ENCODE data around the gene BCL6.

BCL6 gene

DNA sequence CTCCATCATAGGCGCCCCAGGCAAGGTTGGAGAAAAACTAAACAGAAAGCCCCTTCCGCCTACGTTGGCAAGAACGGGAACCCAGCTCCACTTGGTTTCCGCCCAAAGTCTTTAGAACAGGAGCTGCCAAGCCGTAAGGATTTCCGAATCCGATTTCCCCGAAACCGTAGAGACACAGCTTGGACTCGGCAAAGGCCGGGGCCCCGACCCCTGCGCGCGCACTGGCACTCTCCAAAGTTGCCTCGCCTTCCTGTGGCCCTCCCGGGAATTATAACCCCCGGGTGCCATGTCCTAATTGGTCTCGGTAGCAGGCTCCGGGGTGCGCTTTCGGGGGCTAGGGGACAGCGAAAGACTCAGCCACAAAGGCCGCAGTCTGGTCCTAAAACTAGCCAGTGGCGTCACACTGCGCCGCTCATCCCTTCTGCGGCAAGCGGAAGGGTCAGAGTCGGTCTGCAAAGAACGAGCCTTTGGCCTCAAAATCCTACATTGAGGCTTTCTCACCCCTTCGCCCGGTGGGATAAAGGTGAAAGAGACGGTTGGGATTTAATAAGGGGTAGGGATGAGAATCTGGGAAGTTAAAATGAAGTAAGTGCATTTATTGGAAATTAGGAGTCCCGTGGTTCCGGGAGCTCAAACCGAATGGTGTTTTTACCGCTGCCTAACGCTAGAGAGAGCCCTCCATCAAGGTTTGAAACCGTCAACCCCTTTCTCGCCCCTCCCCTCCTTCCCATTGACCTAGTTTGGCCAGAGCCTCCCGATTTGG is 6.8 kb downstream of the BCL6 start:
- peak; percentile 80 for DNase-seq

DNA sequence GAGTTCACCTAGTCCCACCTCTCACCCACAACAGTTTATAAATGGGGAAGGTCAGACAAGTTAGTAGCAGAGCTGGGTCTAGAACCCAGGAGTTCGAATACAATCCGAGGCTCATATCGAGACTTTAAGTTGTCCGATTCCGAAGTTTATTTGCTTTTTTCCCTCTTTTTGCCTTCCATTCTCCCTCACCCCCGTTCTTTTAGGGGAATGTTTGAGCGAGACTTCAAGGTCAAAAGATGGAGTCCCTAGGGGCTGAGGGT is 7.3 kb downstream of the BCL6 start:
- DNase-seq, result no peak

DNA sequence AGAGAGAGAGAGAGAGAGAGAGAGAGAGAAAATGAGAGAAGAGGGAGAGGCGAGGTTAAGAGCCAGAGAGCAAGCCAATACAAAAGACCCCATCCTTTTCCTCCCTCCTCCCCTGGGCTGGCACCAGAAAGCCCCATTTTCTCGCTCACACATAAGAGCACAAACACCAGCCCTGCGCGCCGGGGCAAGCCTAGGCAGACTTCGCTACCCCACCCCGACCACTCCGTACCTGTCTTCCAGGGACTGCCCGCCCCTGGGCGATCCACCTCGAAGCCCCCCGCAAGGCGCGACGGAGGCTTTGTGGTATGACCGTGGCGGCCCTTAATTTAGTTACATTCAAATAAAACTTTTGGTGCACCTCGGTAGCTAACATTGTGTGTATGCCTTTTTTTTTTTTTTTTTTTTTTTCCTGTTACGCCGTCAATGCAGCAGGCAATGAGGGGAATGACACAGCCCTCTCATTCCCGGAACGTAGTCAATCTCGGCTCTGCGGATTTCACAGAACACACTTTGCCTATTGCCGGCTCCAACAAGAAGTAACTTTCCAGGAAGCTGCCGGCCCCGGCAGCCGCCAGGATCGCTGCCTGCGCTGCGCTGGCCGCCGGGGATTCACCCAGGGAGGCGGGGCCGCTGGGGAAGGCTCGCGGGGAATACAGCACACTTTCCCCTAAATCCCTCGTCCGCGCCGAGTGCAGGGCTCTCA is 7.7 kb downstream of the BCL6 start:
- peak; percentile 58 for DNase-seq

DNA sequence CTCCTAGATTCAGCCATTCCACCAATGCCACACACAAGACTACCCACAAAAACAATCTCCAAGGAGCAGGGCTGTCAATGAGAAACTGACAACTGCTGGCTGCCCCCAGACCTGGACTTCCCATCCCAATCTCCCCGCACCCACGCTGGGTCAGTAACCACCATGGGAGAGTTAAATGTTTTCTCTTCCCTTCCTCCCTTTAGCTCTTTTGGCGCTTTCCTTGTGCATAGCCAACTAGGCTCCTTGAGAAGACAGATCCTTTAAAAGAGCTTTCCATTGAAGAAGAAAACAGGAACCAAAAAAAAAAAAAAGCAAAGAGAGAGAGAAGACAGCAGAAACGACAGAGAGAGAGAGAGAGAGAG is 8.3 kb downstream of the BCL6 start:
- DNase-seq, result no peak

DNA sequence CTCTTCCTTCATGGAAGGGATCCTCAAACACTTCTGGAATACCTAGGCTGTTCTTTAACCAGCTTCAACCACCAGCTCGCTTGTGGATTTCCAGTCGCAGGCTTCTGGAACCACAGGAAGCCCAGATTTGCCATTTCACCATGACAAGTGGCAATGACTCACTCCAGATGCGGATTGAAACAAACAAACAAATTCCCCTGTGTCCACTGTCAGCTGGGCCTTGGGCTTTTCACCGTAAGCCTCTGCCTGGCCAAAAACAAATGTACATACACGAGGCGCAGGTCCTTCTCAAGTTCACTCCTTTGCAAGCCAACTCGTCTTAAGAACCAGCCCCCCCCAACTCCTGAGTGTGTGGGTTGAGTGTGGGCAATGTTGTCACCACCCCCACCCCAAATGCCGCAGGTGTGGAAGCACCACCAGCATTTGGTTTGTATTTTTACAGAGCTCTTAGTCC is 8.8 kb downstream of the BCL6 start:
- DNase-seq, result no peak

DNA sequence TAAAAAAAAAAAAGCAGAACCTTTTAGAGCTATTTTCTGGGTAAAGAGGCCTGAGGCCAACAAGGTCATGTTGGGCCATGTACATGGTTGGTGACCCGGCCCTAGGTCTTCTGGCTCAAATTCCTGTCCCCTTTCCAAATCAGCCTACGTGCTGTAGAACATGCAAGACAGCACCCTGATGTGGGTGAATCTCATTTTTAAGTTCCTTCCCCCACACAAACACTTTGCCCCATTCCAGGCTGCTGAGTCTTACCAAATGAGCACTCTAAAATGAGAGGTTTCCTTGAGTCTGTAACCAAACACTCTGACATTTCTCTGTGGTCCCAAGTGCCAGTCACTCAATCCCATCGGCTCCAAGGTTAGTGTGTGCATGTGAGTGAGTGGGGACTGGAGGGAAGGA is 9.4 kb downstream of the BCL6 start:
- DNase-seq, result no peak

DNA sequence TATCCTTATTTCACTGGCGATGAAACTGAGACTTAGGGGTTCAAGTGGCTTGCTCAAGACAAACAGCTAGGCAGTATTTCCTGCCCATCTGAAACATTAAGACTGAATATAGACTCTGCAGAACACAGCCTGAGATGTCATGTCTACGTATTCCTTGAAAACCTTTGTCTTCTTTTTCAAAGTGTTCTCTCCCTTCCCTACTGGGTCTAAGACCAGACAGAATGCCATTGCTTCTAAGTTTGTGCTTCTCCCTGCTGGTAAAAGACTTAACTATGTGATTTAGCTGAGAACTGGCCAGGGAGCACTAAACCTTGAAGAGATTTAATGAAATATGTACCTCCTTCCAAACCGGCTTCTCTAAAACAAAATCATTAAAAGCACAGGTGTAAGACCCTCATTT is 9.9 kb downstream of the BCL6 start:
- DNase-seq, result no peak

DNA sequence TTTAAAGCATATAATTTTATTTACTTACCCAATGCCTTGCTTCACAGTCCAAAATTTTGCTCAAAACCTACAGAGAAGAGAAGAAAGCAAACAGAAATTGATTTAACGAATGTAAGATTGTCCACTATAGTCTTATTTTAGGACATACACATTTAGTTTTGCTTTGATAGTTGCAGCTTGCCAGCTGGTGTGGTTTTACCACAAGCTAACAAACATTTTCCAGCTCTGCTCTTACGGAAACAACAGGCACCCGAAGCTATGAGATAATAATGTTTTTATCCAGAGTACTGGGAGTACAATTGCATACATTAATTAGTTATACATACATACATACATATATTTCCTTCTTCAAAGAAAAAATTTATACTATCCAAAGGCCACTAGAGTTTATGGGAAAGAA is 10.4 kb downstream of the BCL6 start:
- no peak for DNase-seq

DNA sequence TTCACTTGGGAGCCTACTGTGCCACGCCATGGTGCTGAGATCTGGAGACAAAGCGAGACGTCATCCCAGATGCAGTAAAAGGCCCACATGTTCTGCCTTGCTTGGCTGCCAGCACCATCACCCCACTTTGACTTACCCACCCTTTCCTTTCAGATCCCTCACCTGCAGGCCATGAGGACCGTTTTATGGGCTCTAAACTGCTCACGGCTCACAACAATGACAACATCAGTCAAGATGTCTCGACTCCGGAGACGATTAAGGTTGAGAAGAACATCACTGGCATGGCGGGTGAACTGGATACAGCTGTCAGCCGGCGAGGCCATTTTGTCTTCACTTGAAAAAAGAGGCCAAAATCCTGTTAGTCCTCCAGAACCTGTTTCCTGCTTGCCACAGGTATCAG is 11.9 kb downstream of the BCL6 start:
- no peak for DNase-seq

DNA sequence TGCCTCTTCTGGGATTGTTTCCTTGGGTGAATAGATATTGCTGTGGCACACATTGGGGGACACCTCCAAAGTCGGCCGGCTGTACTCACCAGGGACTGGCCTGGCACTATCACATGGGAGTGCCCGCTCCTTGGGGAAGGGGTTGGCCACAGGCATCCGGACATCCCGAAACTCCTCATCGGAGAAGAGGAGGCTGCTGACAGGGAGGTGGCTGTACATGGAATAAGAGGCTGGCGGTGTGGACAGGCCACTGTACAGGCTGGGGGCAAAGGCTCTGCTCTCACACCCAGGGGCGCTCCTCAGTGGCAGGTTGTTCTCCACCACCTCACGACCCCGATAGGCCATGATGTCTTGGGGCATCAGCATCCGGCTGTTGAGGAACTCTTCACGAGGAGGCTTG is 15.7 kb downstream of the BCL6 start:
- no peak for DNase-seq

DNA sequence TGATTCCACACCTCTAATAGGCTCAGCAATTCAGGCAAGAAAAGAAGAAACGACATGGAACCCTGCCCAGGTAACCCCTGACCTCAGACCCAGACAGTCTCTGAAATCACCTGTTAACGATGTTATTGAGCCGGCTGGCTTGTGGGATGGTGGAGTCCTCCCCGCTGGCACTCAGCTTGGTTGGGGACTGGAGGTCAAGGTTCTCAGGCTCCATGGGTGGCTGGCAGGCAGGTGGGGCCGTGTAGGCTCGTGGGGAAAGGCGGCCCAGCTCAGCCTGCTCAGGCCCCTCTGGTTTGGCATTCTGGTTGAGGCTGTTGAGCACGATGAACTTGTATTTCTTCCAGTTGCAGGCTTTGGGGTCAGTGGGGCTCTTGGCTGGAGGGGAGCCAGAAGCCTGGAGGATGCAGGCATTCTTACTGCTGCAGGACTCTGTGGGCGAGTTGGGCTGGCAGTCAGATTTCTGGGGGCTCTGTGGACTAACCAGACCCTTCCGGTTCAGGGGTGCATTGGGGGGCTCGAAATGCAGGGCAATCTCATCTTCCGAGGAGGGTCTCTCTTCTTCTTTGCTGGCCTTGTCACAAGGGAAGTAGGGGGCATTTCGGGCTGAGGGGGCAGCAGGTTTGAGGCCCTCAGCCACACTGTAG is 16.2 kb downstream of the BCL6 start:
- DNase-seq, result no peak

DNA sequence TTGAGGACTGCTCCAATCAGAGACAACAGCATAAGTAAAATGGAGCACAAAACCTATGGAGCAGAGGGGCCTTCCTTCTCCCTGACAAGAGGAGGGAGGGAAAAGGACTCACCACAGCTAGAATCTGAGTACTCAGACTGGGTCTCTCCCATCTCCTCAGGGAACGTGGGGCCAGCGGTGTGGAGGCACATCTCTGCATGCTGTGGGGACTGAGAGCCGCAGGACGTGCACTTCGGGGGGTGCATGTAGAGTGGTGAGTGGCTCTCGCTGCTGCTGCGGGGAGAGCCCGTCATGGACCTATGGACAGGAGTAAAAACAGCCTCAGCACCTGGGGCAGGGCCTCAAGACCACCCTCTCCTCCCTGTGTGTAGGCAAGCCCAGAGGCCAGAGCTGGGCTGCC is 17.0 kb downstream of the BCL6 start:
- no peak for DNase-seq

DNA sequence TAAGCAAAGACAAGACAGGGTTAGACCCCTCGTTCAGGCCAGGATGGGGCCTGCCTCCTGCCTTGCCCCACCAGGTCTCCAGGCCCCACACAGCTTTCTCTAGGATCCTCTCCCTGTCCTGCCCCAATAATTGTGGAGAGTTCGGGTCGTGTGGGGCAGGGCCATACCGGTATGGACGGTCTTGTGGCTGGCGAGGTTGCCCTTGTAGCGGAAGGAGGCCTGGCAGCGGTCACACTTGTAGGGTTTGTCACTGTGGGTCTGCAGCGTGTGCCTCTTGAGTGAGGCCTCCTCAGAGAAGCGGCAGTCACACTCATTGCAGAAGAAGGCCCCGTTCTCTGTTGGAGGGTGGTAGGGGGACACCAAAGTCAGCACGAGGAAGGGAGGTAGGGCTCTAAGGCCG is 18.7 kb downstream of the BCL6 start:
- DNase-seq, result no peak

DNA sequence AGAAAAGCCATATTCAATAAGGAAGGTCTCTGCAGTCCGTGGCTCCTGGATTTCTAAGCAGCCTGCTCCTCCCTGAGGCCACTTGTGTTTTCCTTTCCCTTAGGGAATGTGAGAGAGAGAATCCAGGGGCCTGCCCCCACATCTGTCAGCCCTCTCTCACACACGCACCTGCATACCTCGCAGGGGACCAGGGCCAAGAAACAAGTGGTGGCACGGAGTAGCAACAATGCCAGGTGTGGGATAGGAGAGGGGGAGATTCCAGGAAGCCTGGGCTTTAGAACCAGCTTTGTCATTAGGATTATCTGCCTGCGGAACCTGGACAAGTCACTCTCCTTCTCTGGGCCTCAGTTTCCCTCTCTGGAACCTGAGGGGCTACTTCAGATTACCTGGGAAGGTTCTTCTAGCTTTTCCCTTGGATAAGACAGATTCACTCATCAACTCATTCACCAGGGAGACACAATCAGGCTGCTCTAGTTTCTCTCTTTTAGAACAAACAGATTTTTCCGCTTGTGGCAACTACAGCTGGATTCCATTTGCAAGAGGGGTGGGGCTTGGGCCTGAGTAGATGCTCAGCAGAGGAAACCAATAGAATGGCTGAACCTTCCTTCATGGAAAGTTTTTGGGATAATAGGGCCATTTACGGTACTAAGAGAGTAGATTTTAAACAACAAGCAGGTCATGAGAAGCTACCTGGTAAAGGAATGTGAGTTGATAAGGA is 19.5 kb downstream of the BCL6 start:
- no peak for DNase-seq

DNA sequence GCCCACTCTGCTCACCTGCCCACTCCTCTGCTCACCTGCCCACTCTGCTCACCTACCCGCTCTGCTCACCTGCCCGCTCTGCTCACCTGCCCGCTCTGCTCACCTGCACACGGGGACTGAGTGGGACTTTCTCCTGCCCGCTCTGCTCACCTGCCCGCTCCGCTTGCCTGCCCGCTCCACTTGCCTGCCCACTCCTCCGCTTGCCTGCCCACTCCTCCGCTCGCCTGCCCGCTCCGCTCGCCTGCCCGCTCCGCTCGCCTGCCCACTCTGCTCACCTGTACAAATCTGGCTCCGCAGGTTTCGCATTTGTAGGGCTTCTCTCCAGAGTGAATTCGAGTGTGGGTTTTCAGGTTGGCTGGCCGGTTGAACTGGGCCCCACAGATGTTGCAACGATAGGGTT is 20.0 kb downstream of the BCL6 start:
- no peak for DNase-seq

DNA sequence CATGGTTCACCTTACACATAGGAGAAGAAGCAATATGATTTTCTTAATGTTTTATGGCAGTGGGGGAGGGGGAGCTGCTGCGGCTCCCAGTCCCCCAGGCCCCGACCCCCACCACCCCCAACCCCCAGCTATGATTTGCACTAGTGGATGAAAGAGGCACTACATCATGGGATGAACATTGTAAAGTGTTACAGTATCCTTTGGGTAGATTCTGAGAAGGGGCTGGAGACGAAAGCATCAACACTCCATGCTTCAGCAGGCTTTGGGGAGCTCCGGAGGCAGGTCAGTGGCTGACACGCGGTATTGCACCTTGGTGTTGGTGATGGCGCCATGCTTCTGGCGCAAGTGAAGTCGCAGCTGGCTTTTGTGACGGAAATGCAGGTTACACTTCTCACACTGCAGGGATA is 23.1 kb downstream of the BCL6 start:
- DNase-seq, result no peak

DNA sequence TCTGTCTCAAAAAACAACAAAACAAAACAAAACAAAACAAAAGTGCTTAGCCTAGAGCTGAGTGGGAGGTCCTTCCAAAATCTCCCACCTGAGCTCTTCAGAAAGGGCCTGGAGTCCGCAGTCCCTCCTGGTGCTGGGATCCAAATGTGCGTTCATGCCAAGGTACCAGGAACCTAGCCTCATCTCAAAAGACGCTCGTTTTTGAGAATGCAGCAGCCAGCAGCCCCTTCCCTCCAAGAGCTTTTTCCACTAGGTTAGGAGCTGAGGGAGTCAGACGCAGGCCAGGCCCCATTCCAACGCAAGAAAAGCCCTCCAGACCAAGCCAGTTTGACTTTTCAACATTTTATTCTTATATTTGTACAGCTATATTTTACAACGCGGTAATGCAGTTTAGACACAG is 24.2 kb downstream of the BCL6 start:
- DNase-seq, result no peak

DNA sequence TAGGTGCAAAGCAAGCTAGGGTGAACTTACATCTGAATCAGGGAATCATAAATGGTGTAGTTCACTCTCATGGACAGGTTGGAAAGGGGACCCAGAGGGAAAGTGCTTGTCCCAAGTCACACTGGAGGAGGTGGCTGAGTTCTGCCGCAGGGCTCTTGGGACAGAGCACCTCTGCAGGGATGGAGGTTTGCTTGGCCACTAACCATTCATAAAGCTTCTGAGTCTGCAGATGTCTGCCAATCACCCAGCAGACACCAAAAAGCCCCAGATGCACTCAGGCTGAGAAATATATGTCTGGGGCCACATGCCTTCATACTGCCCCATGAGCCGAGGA is 25.0 kb downstream of the BCL6 start:
- no peak for DNase-seq

DNA sequence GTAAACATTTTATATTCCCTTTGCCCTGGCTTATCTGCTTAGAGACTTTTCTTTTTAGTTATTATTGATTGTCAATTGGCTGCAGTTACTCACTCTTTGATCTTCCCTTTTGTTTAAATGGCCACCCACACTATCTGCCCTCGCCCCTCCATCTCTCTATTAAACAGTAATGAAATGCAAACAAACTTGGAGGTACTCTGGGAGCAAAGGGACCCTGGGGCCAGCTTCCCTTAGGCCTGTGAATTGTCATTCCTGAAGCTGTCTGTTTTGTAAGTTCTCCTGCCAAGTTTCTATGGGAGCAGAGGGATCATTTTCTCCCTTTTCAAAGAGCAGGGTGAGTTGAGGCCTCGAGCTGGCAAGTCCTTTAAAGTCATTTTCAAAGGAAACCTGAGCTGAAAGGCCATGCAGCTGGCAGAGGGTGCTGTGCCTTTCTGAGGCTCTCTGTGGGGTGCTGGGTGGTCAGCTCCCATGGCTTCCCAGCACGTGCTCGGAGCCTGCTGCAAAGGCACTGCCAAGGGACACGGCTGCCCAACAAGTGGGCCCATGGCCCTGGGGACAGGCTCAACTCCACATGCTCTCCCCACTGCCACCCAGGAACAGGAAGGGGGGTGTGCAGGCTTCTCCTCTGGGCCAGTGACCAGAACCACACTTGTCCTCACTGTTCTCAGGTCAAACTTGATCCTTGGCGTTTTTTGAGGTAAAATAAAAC is 25.5 kb downstream of the BCL6 start:
- no peak for DNase-seq

DNA sequence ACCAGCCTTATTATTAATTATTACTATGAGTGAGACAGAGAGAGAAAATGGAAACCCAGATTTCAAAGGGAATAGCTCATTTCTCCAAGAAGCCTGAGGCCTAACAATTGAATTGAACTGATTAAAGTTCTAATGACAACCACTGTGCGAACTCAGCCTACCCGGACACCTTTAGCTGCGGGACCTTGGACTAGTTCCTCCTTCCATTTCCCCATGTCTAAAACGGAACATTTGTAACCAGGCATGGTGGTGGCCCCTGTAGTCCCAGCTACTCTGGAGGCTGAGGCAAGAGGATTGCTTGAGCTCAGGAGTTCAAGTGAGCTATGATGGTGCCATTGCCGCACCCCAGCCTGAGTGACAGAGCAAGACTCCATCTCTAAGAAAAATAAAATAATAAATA is 26.5 kb downstream of the BCL6 start:
- DNase-seq, result no peak

DNA sequence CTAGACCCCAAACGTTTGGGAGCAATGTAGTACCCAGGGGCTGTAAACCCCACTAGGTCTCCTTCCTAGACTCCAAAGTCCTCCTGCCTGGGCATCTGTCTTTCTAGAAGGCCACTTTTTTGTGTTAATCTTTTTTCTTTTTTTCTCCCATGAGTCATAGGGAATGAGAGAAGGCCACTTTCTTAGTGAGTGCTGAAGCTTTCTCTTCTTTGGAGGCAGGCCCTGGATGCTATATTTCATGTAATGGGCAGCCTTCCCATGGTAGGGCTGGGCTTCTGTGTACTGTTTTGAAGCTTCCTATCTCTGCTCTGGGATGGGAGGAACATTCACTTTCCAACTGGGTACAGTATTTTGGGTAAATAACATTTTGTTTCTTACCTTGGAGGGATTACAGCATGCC is 27.7 kb downstream of the BCL6 start:
- DNase-seq, result no peak

DNA sequence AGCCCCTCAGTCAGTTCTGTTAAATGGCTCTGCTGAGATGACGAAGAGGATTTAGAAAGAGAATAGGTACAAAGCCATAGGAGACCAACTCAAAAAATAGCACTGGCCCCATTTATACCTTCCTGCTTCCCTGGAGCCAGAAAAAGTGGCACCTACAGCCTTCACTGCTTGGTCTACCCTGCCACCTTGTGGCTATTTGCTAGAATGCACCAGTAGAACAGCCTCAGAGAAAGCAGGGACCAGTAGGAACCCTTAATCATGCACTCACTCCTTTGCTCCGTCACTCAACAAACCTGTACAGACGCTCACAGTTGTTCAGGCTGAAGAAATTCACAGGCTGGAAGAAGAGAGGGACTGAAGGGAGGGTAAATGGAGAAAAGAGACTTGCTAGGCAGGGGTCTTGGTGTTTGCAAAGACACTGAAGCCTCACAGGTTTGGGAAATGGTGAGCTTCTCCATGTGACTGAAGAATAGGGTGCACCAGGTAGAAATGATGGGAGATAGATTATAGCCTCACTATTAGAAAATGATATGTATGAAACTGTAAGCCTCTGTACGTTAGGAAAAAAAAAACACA is 30.8 kb downstream of the BCL6 start:
- peak; percentile 81 for DNase-seq

DNA sequence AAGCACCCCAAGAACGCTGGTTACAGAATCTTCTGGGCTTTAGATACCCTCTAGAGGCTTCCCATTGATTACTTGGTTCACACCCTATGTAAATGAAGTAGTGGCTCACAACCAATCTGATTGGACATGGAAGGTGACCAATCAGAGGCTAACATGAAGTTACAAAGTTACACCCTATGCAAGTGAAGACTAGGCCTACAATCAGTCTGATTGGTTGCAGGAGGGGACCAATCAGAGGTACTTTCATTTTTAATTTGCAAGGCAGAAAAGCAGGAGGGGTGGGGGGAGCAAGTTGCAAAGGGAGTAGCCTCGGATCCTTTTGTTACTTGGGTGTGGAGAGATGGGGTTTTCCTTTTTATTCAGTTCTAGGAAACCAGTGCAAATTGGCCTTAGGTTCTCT is 31.8 kb downstream of the BCL6 start:
- DNase-seq, result peak; percentile 75
